Measurements from ENCODE around the gene SNX10.

Gene SNX10

GRCh38 chr7:26370011-26370410, 78.3 kb downstream of the SNX10 start:
- no peak for DNase-seq

DNA sequence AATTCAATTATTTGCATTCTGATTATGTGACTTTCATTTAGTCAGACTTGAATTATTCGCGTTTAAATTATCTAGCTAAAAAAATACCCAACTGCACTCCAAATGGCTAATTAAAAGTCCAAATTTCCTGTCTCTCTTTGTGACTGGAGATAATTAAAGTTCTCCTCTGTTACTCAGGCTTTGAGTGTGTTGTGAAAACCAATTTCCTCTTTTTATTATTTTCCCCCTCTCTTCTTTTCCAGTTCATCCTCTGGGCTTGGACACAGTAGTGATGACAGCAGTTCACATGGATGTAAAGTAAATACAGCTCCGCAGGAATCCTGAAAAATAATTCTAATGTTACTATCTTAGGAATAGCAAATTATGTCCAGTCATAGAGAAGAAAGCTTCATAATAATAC, 80.6 kb downstream of the SNX10 start:
- no peak for DNase-seq

GRCh38 chr7:26372704-26373103, 81.0 kb downstream of the SNX10 start:
- no peak for DNase-seq

- DNase-seq, result no peak
Observed at GRCh38 chr7:26374647-26375373, 83.1 kb downstream of the SNX10 start.

DNA sequence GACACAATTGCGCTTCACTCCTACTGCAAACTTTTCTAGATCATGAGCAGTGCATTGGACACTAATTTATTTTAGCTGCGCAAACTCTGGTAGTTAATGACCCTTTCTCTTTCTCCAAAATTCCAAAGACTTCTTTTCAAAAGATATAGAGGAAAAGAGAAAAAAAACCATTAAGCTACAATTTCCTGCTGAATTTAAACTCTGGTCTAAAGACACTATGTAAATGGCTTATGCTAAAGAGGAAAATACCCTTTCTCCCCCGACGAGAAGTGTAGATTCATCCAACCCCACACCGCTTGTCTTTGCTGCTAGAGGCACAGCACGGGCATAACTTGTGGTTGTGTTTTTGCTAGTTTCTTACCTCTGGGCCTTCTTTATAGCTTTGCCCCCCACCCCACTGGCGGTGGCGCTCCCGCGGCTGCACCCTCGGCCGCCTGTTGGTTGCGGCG, 84.1 kb downstream of the SNX10 start:
- no peak for DNase-seq

DNA sequence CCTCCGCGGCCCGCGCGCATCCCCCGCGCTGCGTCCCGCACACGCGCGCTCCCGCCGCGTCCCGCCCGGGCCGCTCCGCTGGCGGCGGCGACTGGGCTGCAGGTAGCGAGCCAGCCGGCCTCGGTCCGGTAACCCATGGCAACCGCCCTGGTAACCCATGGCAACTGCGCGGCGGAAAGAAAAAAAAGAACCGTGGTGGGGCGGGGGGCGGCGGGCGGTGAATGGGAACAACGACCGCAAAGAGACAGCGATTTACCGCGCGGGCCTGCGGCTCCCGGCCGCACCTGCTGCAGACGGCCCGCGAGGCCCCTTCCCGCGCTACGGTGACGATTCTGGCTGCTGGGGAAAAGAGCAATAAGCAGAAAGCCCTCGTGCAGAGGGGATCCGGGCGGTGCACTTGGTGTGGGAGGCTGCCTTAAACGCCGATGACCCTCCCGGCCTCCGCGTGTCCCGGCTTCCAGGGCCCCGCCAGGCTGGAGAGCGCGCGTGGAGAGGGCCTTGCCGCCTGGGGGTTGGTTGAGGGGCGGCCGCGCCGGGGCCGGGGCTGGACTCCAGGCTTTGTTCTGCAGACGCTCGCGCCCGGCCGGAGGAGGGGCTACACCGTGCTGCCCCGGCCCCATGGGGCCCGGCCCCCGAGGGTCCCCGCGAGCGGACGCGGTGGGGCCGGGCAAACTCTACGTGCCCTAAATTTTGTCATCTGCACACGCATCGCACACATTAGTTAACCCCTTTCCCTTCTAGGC, 84.7 kb downstream of the SNX10 start:
- peak; percentile 26 for DNase-seq

DNA sequence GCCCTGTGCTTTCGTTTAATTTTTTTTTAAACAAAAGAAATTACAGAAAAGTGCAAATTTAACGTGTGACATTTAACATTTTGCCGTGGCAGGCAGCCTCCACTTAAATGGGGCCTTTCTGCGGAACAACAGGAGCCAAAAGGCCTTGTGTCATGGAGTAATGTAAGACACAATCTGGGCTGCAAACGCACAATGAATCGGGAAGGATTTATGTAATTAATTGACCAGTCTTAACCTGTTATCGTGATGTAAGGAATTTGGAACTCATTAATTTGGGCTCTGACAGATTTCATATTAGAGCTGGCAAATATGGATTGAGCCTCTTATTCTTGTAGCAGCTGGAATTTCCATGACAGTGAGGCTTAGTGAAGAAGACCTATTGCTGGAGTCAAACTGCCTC, 86.4 kb downstream of the SNX10 start:
- no peak for DNase-seq

DNA sequence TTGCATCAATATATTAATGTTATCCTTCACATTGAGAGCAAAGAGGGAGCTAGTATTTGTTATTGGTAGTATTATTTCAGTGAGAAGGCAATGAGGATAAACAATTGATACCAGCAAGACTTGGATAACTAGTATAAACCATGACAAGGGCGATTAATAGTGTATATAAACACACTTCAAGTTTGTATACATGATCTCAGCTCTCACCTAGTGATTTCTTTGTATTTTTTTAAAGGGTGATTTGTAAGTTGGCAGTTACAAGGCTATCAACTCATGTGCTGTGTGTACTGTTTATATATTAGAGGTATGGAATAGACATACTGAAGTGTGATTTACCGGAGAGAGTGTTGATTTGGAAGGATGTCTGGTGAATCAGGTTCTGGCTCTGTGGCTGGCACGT, 88.0 kb downstream of the SNX10 start:
- DNase-seq, result no peak

- no peak for DNase-seq
Observed at GRCh38 chr7:26381476-26382353, 90.1 kb downstream of the SNX10 start.

DNA sequence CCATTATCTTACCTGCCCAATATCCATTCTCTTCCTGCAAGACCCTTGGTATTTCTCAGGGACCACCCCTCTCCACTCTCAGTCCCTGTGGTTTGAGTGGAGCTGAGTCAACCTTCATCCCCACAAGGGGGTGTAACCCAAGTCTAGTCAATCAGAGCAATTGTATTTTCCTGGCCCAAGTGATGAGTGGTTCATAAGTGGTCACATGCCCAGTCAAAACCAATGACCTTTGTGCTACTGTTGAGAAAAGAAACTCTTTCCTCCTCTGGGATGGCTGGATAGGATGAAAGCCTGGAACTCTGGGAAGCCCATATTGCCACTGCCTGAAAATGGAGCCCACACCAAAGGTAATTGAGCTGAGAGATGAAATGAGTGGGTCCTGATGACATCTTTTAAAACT, 93.6 kb downstream of the SNX10 start:
- no peak for DNase-seq

- no peak for DNase-seq
Observed at GRCh38 chr7:26387731-26388130, 96.1 kb downstream of the SNX10 start.

- DNase-seq, result no peak
Observed at GRCh38 chr7:26388256-26388655, 96.6 kb downstream of the SNX10 start.

- no peak for DNase-seq
Observed at GRCh38 chr7:26390016-26390415, 98.4 kb downstream of the SNX10 start.

GRCh38 chr7:26393818-26394217, 102.2 kb downstream of the SNX10 start:
- DNase-seq, result no peak

- no peak for DNase-seq
Observed at GRCh38 chr7:26397332-26397731, 105.7 kb downstream of the SNX10 start.

DNA sequence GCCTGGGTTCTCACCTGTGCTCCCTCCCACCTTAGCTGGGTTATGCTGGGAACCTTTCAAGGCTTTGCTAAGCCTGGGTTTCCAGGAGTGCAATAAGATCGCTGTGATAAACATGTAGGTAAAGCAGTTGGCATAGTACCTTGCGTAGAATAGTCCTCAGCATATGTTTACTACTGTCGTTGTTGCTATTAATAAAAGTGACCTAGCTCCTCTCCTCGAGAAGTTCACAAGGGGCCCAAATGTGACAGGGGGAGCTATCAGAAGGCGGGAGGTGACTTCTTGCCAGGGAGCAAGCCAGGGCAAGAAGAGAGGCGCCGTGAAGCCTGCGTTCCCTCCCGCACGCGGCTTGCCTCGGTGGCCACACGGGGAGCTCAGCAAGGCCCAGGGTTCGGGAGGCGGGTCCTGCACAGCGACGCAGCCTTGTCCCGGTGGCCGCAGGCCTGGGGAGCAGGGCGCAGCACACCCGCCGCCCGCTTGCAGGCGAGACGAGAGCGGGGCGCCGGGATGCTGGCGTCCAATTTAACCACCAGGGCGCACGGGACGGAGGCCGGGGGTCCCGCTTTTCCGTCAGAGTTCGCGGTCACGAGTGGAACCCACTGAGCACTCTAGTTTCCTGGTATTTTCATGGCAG, 106.2 kb downstream of the SNX10 start:
- no peak for DNase-seq

- DNase-seq, result no peak
Observed at GRCh38 chr7:26398427-26398755, 106.7 kb downstream of the SNX10 start.

- peak; percentile 3 for DNase-seq
Observed at GRCh38 chr7:26398756-26399509, 107.3 kb downstream of the SNX10 start.

GRCh38 chr7:26399736-26400135, 108.1 kb downstream of the SNX10 start:
- DNase-seq, result no peak

DNA sequence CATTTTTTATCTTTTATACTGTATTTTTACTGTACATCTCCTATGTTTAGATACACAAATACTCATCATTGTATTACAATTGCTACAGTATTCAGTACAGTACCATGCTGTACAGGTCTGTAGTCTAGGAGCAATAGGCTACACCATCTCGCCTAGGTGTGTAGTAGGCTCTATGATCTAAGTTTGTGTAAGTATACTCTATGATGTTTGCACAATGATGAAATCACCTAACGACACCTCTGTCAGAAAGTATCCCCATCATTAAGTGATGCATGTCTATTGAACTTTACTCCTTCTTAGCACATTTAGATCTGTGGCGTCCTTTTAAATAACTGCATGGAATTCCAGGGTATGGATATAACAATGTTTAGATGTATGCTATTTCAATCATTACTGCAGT, 112.0 kb downstream of the SNX10 start:
- no peak for DNase-seq

- no peak for DNase-seq
Observed at GRCh38 chr7:26404189-26404996, 112.7 kb downstream of the SNX10 start.

DNA sequence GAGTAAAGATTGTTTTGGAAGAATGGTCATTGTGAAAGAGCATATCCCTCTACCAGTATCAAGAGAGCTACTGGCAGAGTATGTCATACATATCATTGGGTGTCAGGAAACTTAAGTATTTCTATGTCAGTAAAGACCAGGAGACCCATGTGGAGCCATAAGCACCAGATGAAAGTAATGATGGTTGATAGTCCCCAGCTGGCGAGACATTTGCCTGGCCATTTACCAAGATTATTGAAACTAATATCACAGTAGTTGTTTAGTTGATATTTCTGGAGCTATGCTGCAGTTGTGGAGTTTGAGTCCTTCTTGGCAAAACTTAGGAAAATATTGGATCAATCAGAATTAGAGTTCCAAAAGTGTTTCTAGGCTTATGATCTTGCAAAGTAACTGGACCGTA, 114.8 kb downstream of the SNX10 start:
- DNase-seq, result no peak

Measured in activated CD4-positive, alpha-beta T cell treated with anti-CD3 and anti-CD28 coated beads, Interleukin-2, amount 50 U/mL, for 1 hour (primary cell).